Activated B cell treated with CpG ODN at 0.5 μM for 24 hours (primary cell): Measurements from ENCODE around the gene ABI3. TPM values are rescaled to one million over a fixed set of nuclear protein-coding genes. Genes with fewer than 3 reads are reported as not detected.

Experiments used
- ATAC-seq: fragments of 200-7000 bp; cut with Tn5 transposase; one replicate; pipeline ENCODE4 v1.10.0; 2021; ENCODE audit warnings: low read depth, mild to moderate bottlenecking, moderate library complexity
- CTCF ChIA-PET: fragments of 350-600 bp; sonication (Branson Sonifier 250); formaldehyde crosslinking; loops from one replicate; lab custom pipeline; 2021; ENCODE audit warnings: antibody characterized with exemption; lab: Charles Lee
- POLR2A ChIA-PET: fragments of 350-600 bp; sonication (Branson Sonifier 250); formaldehyde crosslinking; loops from one replicate; lab custom pipeline; 2021; ENCODE audit warnings: antibody characterized with exemption; lab: Charles Lee
- DNase-seq: peaks from one replicate; pipeline ENCODE4 v3.0.0; 2022
- H3K27ac Mint-ChIP-seq: one replicate; pipeline ENCODE4 v1.8.0; 2020; ENCODE audit warnings: mixed read lengths
- H3K27me3 Mint-ChIP-seq: one replicate; pipeline ENCODE4 v1.8.0; 2021; ENCODE audit warnings: mixed read lengths
- H3K36me3 Mint-ChIP-seq: one replicate; pipeline ENCODE4 v1.8.0; 2021; ENCODE audit warnings: low read depth, mixed read lengths
- H3K4me1 Mint-ChIP-seq: one replicate; pipeline ENCODE4 v1.8.0; 2021; ENCODE audit warnings: mixed read lengths
- H3K4me3 Mint-ChIP-seq: one replicate; pipeline ENCODE4 v1.8.0; 2020; ENCODE audit warnings: mild to moderate bottlenecking, mixed read lengths
- H3K9me3 Mint-ChIP-seq: one replicate; pipeline ENCODE4 v1.8.0; 2020; ENCODE audit warnings: mixed read lengths
- CTCF ChIP-seq: fragments of 200-600 bp; IDR thresholded peaks from one replicate; pipeline ENCODE4 v1.8.0; 2022; ENCODE audit warnings: antibody characterized with exemption, mild to moderate bottlenecking
- intact Hi-C: fragments of 100-400 bp; cut with micrococcal nuclease; formaldehyde crosslinking; loops from one replicate; pipeline ENCODE4 v1.15.1; 2024
- total RNA-seq: library from RNA; stranded (reverse); gene quantifications from 2 replicates; pipeline ENCODE4 v1.2.3, GENCODE V29; 2022

Gene ABI3
- total RNA-seq, 1 donor from 2014 or later, result 9.7 TPM

DNA sequence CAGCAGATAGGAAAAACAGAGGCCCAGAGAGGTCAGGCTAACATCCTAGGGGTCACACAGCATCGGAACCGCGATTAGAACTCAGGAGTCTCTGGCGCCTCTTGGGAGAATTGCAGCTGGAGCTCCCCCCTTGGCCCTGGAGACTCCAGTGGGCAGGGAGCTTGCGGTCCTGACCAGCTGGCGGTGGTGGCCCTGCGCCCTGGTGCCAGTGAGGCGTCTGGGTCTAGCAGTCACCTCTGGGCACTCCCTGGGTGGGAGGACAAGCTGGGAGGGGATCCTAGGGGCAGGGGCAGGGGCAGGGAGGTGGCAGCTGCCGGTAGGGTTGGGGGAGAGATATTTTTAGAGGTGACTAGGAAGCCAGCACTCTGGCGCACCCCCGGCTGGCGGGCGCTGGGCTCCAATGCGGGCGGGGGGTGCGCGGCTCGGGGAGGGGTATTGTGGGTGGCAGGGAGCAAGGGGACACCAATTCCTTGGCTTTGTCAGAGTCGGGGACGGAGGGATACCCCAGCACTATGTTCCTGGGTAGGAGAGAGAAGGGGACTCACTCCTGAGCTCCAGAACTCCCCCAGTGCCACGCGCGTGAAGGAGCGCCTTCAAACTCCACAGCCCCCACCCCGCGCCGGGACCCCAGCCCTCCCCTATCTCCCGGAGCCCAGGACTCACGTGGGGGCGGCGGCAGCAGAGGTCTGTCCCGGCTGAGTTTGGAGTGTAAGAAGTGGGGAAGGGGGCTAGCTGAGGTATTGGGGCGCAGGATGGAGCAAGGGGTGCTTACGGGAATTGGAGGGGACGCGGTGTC is 19.5 kb downstream of the ABI3 start:
- CTCF ChIA-PET, result interaction anchor here (1.3 to 7.2 kb wide), 3 partner anchors 39 to 50 kb away, joined by 4 to 197 read pairs (median 6); no protein-coding TSS in a partner anchor
- no peak for ATAC-seq
- TF ChIP-seq CTCF, result no peak
- Mint-ChIP-seq H3K4me1 (peaks cover 17% of the 10 kb centered on the region), H3K27ac (no peak overlapping the region), H3K4me3 (peak overlapping the region; percentile 80), H3K36me3 (no peaks in the 10 kb centered on the region), H3K27me3 (peaks cover 7% of the 10 kb centered on the region), H3K9me3 (no peaks in the 10 kb centered on the region)
- intact Hi-C loops, result loop anchor here (1.0 to 10.0 kb wide), 5 partner anchors 11 to 555 kb away; partner anchors contain the start of gene B4GALNT2
- POLR2A ChIA-PET, result interaction anchor here (0.5 to 8.7 kb wide), 5 partner anchors 12 to 130 kb away, joined by 3 to 91 read pairs (median 6); no protein-coding TSS in a partner anchor
- DNase-seq, result no peak

DNA sequence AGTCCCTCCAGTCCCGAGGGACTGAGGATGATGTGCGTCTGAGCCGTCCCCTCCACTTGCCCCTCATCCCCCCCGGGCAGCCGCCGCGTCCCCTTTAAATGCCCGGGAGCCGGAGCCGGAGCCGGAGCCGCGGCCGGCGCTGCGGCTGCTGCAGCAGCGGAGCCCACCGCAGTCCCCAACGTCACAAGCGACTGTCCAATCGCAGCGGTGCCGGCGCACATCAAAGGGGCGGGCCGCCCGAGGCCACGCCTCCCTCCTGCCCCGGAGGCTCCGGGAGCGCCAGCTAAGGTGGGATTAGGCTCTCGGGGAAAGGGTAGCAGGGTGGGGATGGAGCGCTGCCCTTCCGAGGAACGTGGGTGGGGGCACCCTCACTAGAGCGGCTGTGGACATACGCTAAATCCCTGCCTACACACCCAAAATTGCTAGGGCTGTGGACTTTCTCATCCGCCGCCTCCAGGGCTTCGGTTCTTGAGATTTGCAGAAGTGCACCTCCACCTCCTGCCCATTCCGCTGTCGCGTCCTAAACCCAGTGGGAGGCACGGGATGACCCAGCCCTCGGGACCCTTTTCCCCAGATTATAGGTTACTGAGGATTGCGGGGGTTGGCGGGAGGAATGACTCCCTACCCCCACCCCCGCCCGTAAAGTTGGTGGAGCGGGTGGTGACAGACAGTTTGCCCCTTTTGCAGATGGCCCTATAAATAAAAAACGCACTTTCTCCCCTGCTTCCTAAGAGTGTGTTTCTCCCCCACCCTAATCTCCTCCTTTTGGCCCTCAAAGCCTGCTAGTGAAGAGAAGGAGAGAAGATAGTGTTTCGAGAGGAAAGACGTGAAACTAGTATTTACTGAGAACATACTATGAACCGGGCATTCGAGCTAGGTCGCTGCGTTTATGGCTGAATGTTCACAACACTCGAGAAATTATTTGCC is 20.4 kb downstream of the ABI3 start, which contains the start of gene PHOSPHO1:
Gene PHOSPHO1 (minus strand): TSS at position 152 of the 927 bp plus-strand sequence. CDS start 4,096 bp downstream, outside the sequence.
- ChIA-PET CTCF (interaction anchor here (1.7 to 7.2 kb wide), 2 partner anchors 51 kb away, joined by 10 to 197 read pairs; no protein-coding TSS in a partner anchor), POLR2A (interaction anchor here (0.6 to 8.7 kb wide), 3 partner anchors 15 to 182 kb away, joined by 3 to 91 read pairs (median 9); no protein-coding TSS in a partner anchor)
- no peaks in the 10 kb centered on the region for H3K9me3 Mint-ChIP-seq
- DNase-seq (peak; percentile 89), ATAC-seq (peak; percentile 94)
- H3K27me3 Mint-ChIP-seq, result peaks cover 7% of the 10 kb centered on the region
- H3K4me1 Mint-ChIP-seq, result peaks cover 17% of the 10 kb centered on the region
- TF ChIP-seq CTCF, result no peak
- intact Hi-C loops, result loop anchor here (1.0 to 5.0 kb wide), 3 partner anchors 12 to 161 kb away; no protein-coding TSS in a partner anchor
- peak within 1 kb of the TSS; percentile 80 for H3K4me3 Mint-ChIP-seq
- no peak within 1 kb of the TSS for H3K27ac Mint-ChIP-seq
- H3K36me3 Mint-ChIP-seq, result no peaks in the 10 kb centered on the region

DNA sequence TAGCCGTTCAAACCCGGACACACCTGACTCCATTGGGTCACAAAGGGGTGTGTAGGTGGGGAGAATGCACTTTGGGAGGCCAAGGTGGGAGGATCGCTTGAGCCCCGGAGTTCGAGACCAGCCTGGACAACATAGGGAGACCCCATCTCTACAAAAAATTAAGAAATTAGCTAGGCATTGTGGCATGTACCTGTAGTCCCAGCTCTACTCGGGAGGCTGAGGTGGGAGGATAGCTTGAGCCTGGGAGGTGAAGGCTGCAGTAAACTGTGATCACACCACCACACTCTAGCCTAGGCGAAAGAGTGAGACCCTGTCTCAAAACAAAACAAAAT is 21.0 kb downstream of the ABI3 start:
- Mint-ChIP-seq H3K4me1 (peaks cover 17% of the 10 kb centered on the region), H3K36me3 (no peaks in the 10 kb centered on the region), H3K27me3 (peaks cover 7% of the 10 kb centered on the region), H3K27ac (no peak overlapping the region), H3K4me3 (peak overlapping the region; percentile 80), H3K9me3 (no peaks in the 10 kb centered on the region)
- ATAC-seq, result no peak
- TF ChIP-seq CTCF, result no peak
- POLR2A ChIA-PET, result interaction anchor here (0.6 to 8.7 kb wide), 3 partner anchors 16 to 182 kb away, joined by 3 to 91 read pairs (median 9); no protein-coding TSS in a partner anchor
- CTCF ChIA-PET, result interaction anchor here (1.3 to 1.7 kb wide), 2 partner anchors 48 to 52 kb away, joined by 3 to 10 read pairs; no protein-coding TSS in a partner anchor
- intact Hi-C loops, result loop anchor here (2.0 to 5.0 kb wide), 2 partner anchors 29 to 161 kb away; no protein-coding TSS in a partner anchor
- DNase-seq, result no peak

GRCh38 chr17:49234509-49235080 is 24.1 kb downstream of the ABI3 start:
- no peak for TF ChIP-seq CTCF
- no peaks in the 10 kb centered on the region for H3K9me3 Mint-ChIP-seq
- DNase-seq (no peak), ATAC-seq (no peak)
- no peaks in the 10 kb centered on the region for H3K36me3 Mint-ChIP-seq
- peaks cover 3% of the 10 kb centered on the region for H3K27me3 Mint-ChIP-seq
- no peak overlapping the region for H3K27ac Mint-ChIP-seq
- ChIA-PET CTCF (no interaction called here), POLR2A (no interaction called here)
- intact Hi-C loops, result loop anchor here (5.0 kb wide), 1 partner anchor 158 kb away; no protein-coding TSS in a partner anchor
- H3K4me1 Mint-ChIP-seq, result peaks cover 7% of the 10 kb centered on the region
- H3K4me3 Mint-ChIP-seq, result no peak overlapping the region
